H54 (cell line): ENCODE measurements around the gene LRPAP1.

Experiments
- DNase-seq: peaks from one replicate; pipeline ENCODE4 v3.0.0; 2011; ENCODE audit warnings: low spot score, mixed read lengths; ENCODE audit not compliant: insufficient read length
- FAIRE-seq: peaks from 3 replicates; lab custom pipeline; 2011; peaks lifted over from hg19 to GRCh38; lab: Jason Lieb, UNC
- POLR2A ChIP-seq: IDR thresholded peaks from 2 replicates; pipeline ENCODE4 v1.6.1; 2011; ENCODE audit warnings: low read depth, mild to moderate bottlenecking, low read length

The LRPAP1 gene

GRCh38 chr4:3485011-3485791, 47.0 kb downstream of the LRPAP1 start:
- FAIRE-seq (no peak), DNase-seq (no peak)
- TF ChIP-seq POLR2A: no peak

- no peak for FAIRE-seq
- TF ChIP-seq POLR2A: no peak
- peak; percentile 81 for DNase-seq
Observed at GRCh38 chr4:3484057-3484973, 47.9 kb downstream of the LRPAP1 start.

- no peak for FAIRE-seq
Observed at GRCh38 chr4:3483471-3483921, 48.7 kb downstream of the LRPAP1 start.

GRCh38 chr4:3482707-3483106, 49.5 kb downstream of the LRPAP1 start:
- no peak for FAIRE-seq
- no peak for DNase-seq
- TF ChIP-seq POLR2A: no peak

More at GRCh38 chr4:3483471-3483921, 48.7 kb downstream of the LRPAP1 start:
- DNase-seq: no peak
- no peak for TF ChIP-seq POLR2A

GRCh38 chr4:3481783-3482393, 50.3 kb downstream of the LRPAP1 start:
- no peak for DNase-seq
- FAIRE-seq: no peak
- no peak for TF ChIP-seq POLR2A

- FAIRE-seq (no peak), DNase-seq (no peak)
- TF ChIP-seq POLR2A: no peak
Observed at GRCh38 chr4:3481113-3481531, 51.1 kb downstream of the LRPAP1 start.

- DNase-seq (peak; percentile 69), FAIRE-seq (no peak)
- TF ChIP-seq POLR2A: no peak
Observed at GRCh38 chr4:3480528-3481112, 51.6 kb downstream of the LRPAP1 start.

- FAIRE-seq (no peak), DNase-seq (no peak)
- TF ChIP-seq POLR2A: no peak
Observed at GRCh38 chr4:3479358-3480101, 52.7 kb downstream of the LRPAP1 start.

GRCh38 chr4:3478446-3479357, 53.5 kb downstream of the LRPAP1 start:
- FAIRE-seq (no peak), DNase-seq (no peak)
- TF ChIP-seq POLR2A: no peak

GRCh38 chr4:3477750-3478430, 54.3 kb downstream of the LRPAP1 start:
- FAIRE-seq (no peak), DNase-seq (peak; percentile 48)
- TF ChIP-seq POLR2A: no peak
